Measurements from ENCODE around the gene APIP. TPM values are rescaled to one million over a fixed set of nuclear protein-coding genes. Genes with fewer than 3 reads are reported as not detected.

Gene APIP
- total RNA-seq, 1 donor from 2014 or later = 29.6 TPM

DNA sequence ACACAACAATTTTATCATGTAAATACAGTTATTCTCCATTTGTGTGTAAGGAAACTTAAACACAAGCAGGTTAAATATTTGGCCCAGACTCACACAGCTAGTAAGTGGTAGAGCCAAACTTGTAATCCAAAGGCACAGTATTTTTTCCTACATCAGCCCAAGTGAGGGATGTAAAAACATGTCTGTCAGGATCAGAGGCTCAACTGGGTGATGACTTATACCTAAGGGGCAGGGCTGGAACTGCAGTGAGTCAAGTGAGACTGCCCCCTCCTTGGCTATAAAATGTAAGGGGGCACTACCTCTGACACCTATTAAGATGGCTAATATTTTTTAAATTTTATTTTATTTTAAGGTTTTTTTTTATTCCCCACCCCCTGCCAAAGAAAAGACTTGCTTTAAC is 82.6 kb downstream of the APIP start:
- Mint-ChIP-seq H3K9me3 (no peaks in the 10 kb centered on the region), H3K27ac (no peak overlapping the region), H3K36me3 (ENCODE audit: low read depth) (no peaks in the 10 kb centered on the region), H3K27me3 (peaks cover 16% of the 10 kb centered on the region), H3K4me1 (no peaks in the 10 kb centered on the region), H3K4me3 (no peak overlapping the region)
- intact Hi-C loops (cut with micrococcal nuclease) = no loop called here
- no peak for DNase-seq

Other genes starting within 250 kb of the APIP start
- 31.0 and 35.7 TPM in 2 replicates for gene PDHX, start 239 bp upstream of the APIP start, total RNA-seq
- 488 and 489 TPM in 2 replicates for gene CD44, start 222.8 kb upstream of the APIP start, total RNA-seq

Data from activated CD4-positive, alpha-beta T cell treated with anti-CD3 and anti-CD28 coated beads, Interleukin-2, amount 10 ng/mL, durations not matched to agents 24 days and 14 days (primary cell).